Right ventricle myocardium inferior (tissue), 1 donor: ENCODE results near the gene C4orf33. TPM values are rescaled to one million over a fixed set of nuclear protein-coding genes. Genes with fewer than 3 reads are reported as not detected.

Experiments used
- total RNA-seq: library from RNA; stranded (reverse); fragmentation: NEBNext Ultra II Directional; extraction: Animal tissue kit (Norgen Biotek cat#: 25700); gene quantifications from one replicate; pipeline ENCODE4 v1.2.1, GENCODE V29; 2021
- donor health status: DM: no; HTN: yes; CAD: no; lungs with severe emphysema.

C4orf33 gene
- total RNA-seq, 1 donor from 2014 or later, result 3.8 TPM

Other genes starting within 250 kb of the C4orf33 start
- 7.2 TPM for gene SCLT1, start 2.6 kb upstream of the C4orf33 start, total RNA-seq